ENCODE measurements around the gene SLC22A7.

GRCh38 chr6:43265564-43265963 lies 32.5 kb upstream of the SLC22A7 start:
- TF ChIP-seq CTCF (conservative IDR thresholded peaks at IDR 0.05) (no peak), EZH2 (IDR thresholded peaks at IDR 0.05; ENCODE audit: low read depth) (no peak)

Data from PC-9 (cell line).